Mesothelial cell of epicardium (in vitro differentiated cells): Measurements from ENCODE around the gene SLC17A5. TPM values are rescaled to one million over a fixed set of nuclear protein-coding genes. Genes with fewer than 3 reads are reported as not detected.

ENCODE experiments used
- DNase-seq, 2 experiments: peaks; one replicate each; pipeline ENCODE4 v3.0.0; 2021; ENCODE audit warnings: low spot score in 2 of 2; ENCODE audit not compliant: unreplicated experiment in 2 of 2
- H3K27ac Mint-ChIP-seq: 2 replicates; pipeline ENCODE4 v1.8.0; 2021; ENCODE audit warnings: mixed read lengths
- H3K27me3 Mint-ChIP-seq: 2 replicates; pipeline ENCODE4 v1.8.0; 2021; ENCODE audit warnings: low read depth, mixed read lengths
- H3K36me3 Mint-ChIP-seq: 2 replicates; pipeline ENCODE4 v1.8.0; 2021; ENCODE audit warnings: mixed read lengths
- H3K4me1 Mint-ChIP-seq: 2 replicates; pipeline ENCODE4 v1.8.0; 2021; ENCODE audit warnings: mixed read lengths
- H3K4me3 Mint-ChIP-seq: 2 replicates; pipeline ENCODE4 v1.8.0; 2021; ENCODE audit warnings: mild to moderate bottlenecking, moderate library complexity, mixed read lengths
- H3K9me3 Mint-ChIP-seq: 2 replicates; pipeline ENCODE4 v1.8.0; 2021; ENCODE audit warnings: mixed read lengths
- CTCF ChIP-seq: fragments of 200-600 bp; sonication (generic); IDR thresholded peaks from one replicate; pipeline ENCODE4 v1.5.0; 2021; ENCODE audit warnings: antibody characterized with exemption; ENCODE audit not compliant: unreplicated experiment
- total RNA-seq: library from RNA; stranded (reverse); gene quantifications from 3 replicates; pipeline ENCODE4 v1.2.1, GENCODE V29; 2021

SLC17A5 gene
- total RNA-seq, 1 donor from 2014 or later = 11.8 TPM

- no peak overlapping the region for H3K27ac Mint-ChIP-seq
- peaks cover 4% of the 10 kb centered on the region for H3K4me1 Mint-ChIP-seq
- no peaks in the 10 kb centered on the region for H3K36me3 Mint-ChIP-seq
- DNase-seq = no peak
- no peaks in the 10 kb centered on the region for H3K9me3 Mint-ChIP-seq
- TF ChIP-seq CTCF = no peak
- H3K27me3 Mint-ChIP-seq = peaks cover 10% of the 10 kb centered on the region
- no peak overlapping the region for H3K4me3 Mint-ChIP-seq
These were observed 14.0 kb upstream of the SLC17A5 start for GRCh38 chr6:73667798-73668197.

- Mint-ChIP-seq H3K27ac (no peak overlapping the region), H3K27me3 (peaks cover 10% of the 10 kb centered on the region), H3K36me3 (no peaks in the 10 kb centered on the region), H3K4me1 (peaks cover 4% of the 10 kb centered on the region), H3K9me3 (no peaks in the 10 kb centered on the region), H3K4me3 (no peak overlapping the region)
- DNase-seq = no peak
- no peak for TF ChIP-seq CTCF
These were observed 12.6 kb upstream of the SLC17A5 start for GRCh38 chr6:73666393-73666792.

- H3K27ac Mint-ChIP-seq = no peak overlapping the region
- no peaks in the 10 kb centered on the region for H3K9me3 Mint-ChIP-seq
- no peak for DNase-seq
- H3K36me3 Mint-ChIP-seq = no peaks in the 10 kb centered on the region
- H3K4me3 Mint-ChIP-seq = no peak overlapping the region
- peaks cover 4% of the 10 kb centered on the region for H3K4me1 Mint-ChIP-seq
- H3K27me3 Mint-ChIP-seq = peaks cover 9% of the 10 kb centered on the region
- no peak for TF ChIP-seq CTCF
These were observed 12.0 kb upstream of the SLC17A5 start for GRCh38 chr6:73665686-73666319.

- Mint-ChIP-seq H3K9me3 (no peaks in the 10 kb centered on the region), H3K4me1 (peaks cover 4% of the 10 kb centered on the region), H3K27me3 (peaks cover 8% of the 10 kb centered on the region), H3K27ac (no peak overlapping the region), H3K4me3 (no peak overlapping the region), H3K36me3 (no peaks in the 10 kb centered on the region)
- TF ChIP-seq CTCF = no peak
- no peak for DNase-seq
These were observed 10.9 kb upstream of the SLC17A5 start for GRCh38 chr6:73664701-73665100.

- no peak for TF ChIP-seq CTCF
- Mint-ChIP-seq H3K27me3 (no peaks in the 10 kb centered on the region), H3K36me3 (no peaks in the 10 kb centered on the region), H3K27ac (no peak overlapping the region), H3K4me1 (peaks cover 18% of the 10 kb centered on the region), H3K4me3 (no peak overlapping the region), H3K9me3 (no peaks in the 10 kb centered on the region)
- no peak for DNase-seq
These were observed 3.4 kb upstream of the SLC17A5 start for GRCh38 chr6:73657201-73657600.
